ENCODE measurements around the gene ELFN1.
"Not testable (repeated sequence)": the region's sequence is repeated elsewhere in the genome, so short reads cannot be mapped to it uniquely, and the experiment has no call there.

- TF ChIP-seq, protein P1, sequence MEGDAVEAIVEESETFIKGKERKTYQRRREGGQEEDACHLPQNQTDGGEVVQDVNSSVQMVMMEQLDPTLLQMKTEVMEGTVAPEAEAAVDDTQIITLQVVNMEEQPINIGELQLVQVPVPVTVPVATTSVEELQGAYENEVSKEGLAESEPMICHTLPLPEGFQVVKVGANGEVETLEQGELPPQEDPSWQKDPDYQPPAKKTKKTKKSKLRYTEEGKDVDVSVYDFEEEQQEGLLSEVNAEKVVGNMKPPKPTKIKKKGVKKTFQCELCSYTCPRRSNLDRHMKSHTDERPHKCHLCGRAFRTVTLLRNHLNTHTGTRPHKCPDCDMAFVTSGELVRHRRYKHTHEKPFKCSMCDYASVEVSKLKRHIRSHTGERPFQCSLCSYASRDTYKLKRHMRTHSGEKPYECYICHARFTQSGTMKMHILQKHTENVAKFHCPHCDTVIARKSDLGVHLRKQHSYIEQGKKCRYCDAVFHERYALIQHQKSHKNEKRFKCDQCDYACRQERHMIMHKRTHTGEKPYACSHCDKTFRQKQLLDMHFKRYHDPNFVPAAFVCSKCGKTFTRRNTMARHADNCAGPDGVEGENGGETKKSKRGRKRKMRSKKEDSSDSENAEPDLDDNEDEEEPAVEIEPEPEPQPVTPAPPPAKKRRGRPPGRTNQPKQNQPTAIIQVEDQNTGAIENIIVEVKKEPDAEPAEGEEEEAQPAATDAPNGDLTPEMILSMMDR (IDR thresholded peaks at IDR 0.05), result not testable (repeated sequence)
- TF ChIP-seq ZFX (IDR thresholded peaks at IDR 0.05; ENCODE audit: borderline replicate concordance), result not testable (repeated sequence)
Observed at GRCh38 chr7:1719256-1719655, 49.2 kb downstream of the ELFN1 start.

All from 22Rv1 (cell line).